IMR-90 (cell line): ENCODE data around the gene FBXW7. TPM values are rescaled to one million over a fixed set of nuclear protein-coding genes. Genes with fewer than 3 reads are reported as not detected.

Source experiments
- ATAC-seq: fragments of 200-7000 bp; cut with Tn5 transposase; 2 replicates; pipeline ENCODE4 v1.9.1; 2020; ENCODE audit warnings: low read depth, mild to moderate bottlenecking, moderate library complexity
- BruUV-seq: library from RNA; stranded (reverse); fragments of 400-500 nt; replicated peaks from 2 replicates; lab custom pipeline; 2021; lab: Mats Ljungman, UMichigan
- CTCF ChIA-PET: fragments of 300-600 bp; formaldehyde crosslinking; extraction: SDS; loops from one replicate; lab custom pipeline; 2021; ENCODE audit warnings: antibody characterized with exemption; lab: Yijun Ruan, JAX
- POLR2A ChIA-PET: fragments of 300-600 bp; sonication (Branson Sonifier 250); formaldehyde crosslinking; loops from one replicate; lab custom pipeline; 2022; ENCODE audit warnings: antibody characterized with exemption; ENCODE audit not compliant: unreplicated experiment; lab: Charles Lee
- DNase-seq: peaks from one replicate; pipeline ENCODE4 v3.0.0; 2013
- H2AFZ ChIP-seq: replicated peaks from 2 replicates; pipeline ENCODE3; 2013; ENCODE audit warnings: low read length, mild to moderate bottlenecking; ENCODE audit not compliant: poor library complexity
- H2AK5ac ChIP-seq: 2 replicates; pipeline ENCODE4 v1.6.1; 2013; ENCODE audit warnings: low read depth, low read length, inconsistent platforms
- H2AK9ac ChIP-seq: replicated peaks from 2 replicates; pipeline ENCODE3; 2013; ENCODE audit warnings: mild to moderate bottlenecking, low read depth, low read length, moderate library complexity; ENCODE audit not compliant: poor library complexity
- H2BK120ac ChIP-seq: 2 replicates; pipeline ENCODE4 v1.6.1; 2013; ENCODE audit warnings: low read depth, low read length, inconsistent platforms
- H2BK15ac ChIP-seq: 3 replicates; pipeline ENCODE4 v1.6.1; 2013; ENCODE audit warnings: low read depth, low read length, inconsistent platforms
- H2BK20ac ChIP-seq: 2 replicates; pipeline ENCODE4 v1.6.1; 2013; ENCODE audit warnings: low read depth, mild to moderate bottlenecking, inconsistent platforms, low read length, moderate library complexity
- H2BK5ac ChIP-seq: 2 replicates; pipeline ENCODE4 v1.6.1; 2013; ENCODE audit warnings: mild to moderate bottlenecking, low read depth, low read length, inconsistent platforms; ENCODE audit not compliant: poor library complexity, severe bottlenecking
- H3K14ac ChIP-seq: replicated peaks from 2 replicates; pipeline ENCODE4 v1.6.1; 2013; ENCODE audit warnings: low read depth, low read length, inconsistent platforms
- H3K18ac ChIP-seq: 2 replicates; pipeline ENCODE4 v1.6.1; 2013; ENCODE audit warnings: low read depth, low read length, control low read depth
- H3K23ac ChIP-seq: 2 replicates; pipeline ENCODE4 v1.6.1; 2013; ENCODE audit warnings: low read depth, low read length, inconsistent platforms
- H3K27ac ChIP-seq: 2 replicates; pipeline ENCODE4 v1.5.1; 2013; ENCODE audit warnings: mild to moderate bottlenecking, control low read depth, low read length; ENCODE audit not compliant: insufficient read depth
- H3K27me3 ChIP-seq: 2 replicates; pipeline ENCODE4 v1.6.1; 2013; ENCODE audit warnings: low read length; ENCODE audit not compliant: control insufficient read depth, insufficient read depth
- H3K36me3 ChIP-seq: 2 replicates; pipeline ENCODE4 v1.6.1; 2013; ENCODE audit warnings: low read length, mixed read lengths; ENCODE audit not compliant: control insufficient read depth, insufficient read depth
- H3K4ac ChIP-seq: 2 replicates; pipeline ENCODE4 v1.6.1; 2013; ENCODE audit warnings: low read depth, low read length, inconsistent platforms
- H3K4me1 ChIP-seq: 2 replicates; pipeline ENCODE4 v1.6.1; 2013; ENCODE audit warnings: low read length, mixed read lengths; ENCODE audit not compliant: control insufficient read depth, insufficient read depth
- H3K4me2 ChIP-seq: 2 replicates; pipeline ENCODE4 v1.6.1; 2013; ENCODE audit warnings: low read depth, mild to moderate bottlenecking, control low read depth, low read length, moderate library complexity
- H3K4me3 ChIP-seq: 2 replicates; pipeline ENCODE4 v1.5.1; 2013; ENCODE audit warnings: low read depth, mild to moderate bottlenecking, control low read depth, low read length, moderate library complexity; ENCODE audit not compliant: insufficient read depth
- H3K56ac ChIP-seq: 2 replicates; pipeline ENCODE4 v1.6.1; 2013; ENCODE audit warnings: low read length, inconsistent platforms; ENCODE audit not compliant: insufficient read depth; ENCODE audit errors: extremely low read depth
- H3K79me1 ChIP-seq, 2 experiments: 2 replicates each; pipeline ENCODE4 v1.6.1; 2013; ENCODE audit warnings: low read length in 2 of 2, inconsistent platforms in 1 of 2, low read depth in 1 of 2
- H3K9ac ChIP-seq: 2 replicates; pipeline ENCODE4 v1.6.1; 2013; ENCODE audit warnings: low read depth, low read length, control low read depth
- H3K9me1 ChIP-seq: 2 replicates; pipeline ENCODE4 v1.6.1; 2013; ENCODE audit warnings: low read length, inconsistent platforms; ENCODE audit not compliant: insufficient read depth
- H3K9me3 ChIP-seq: 2 replicates; pipeline ENCODE4 v1.6.1; 2013; ENCODE audit warnings: low read length; ENCODE audit not compliant: control insufficient read depth, insufficient read depth
- H4K20me1 ChIP-seq: 2 replicates; pipeline ENCODE4 v1.6.1; 2013; ENCODE audit warnings: low read length, inconsistent platforms; ENCODE audit not compliant: insufficient read depth
- H4K5ac ChIP-seq: 2 replicates; pipeline ENCODE4 v1.6.1; 2013; ENCODE audit warnings: mild to moderate bottlenecking, low read depth, low read length, control low read depth
- H4K8ac ChIP-seq, 2 experiments: 2 replicates each; pipeline ENCODE4 v1.6.1; 2013; ENCODE audit warnings: low read depth in 2 of 2, low read length in 2 of 2, control low read depth in 1 of 2, inconsistent platforms in 1 of 2
- H4K91ac ChIP-seq: 2 replicates; pipeline ENCODE4 v1.6.1; 2013; ENCODE audit warnings: low read depth, low read length, inconsistent platforms; ENCODE audit not compliant: insufficient read depth
- BHLHE40 ChIP-seq: fragments of 150-350 bp; IDR thresholded peaks from 2 replicates; pipeline ENCODE4 v1.6.1; 2016; ENCODE audit warnings: mild to moderate bottlenecking, low read depth, low read length
- CHD1 ChIP-seq: IDR thresholded peaks from 2 replicates; pipeline ENCODE4 v1.6.1; 2012; ENCODE audit warnings: low read depth, low read length, improper control_type of control experiment
- FOS ChIP-seq: fragments of 150-350 bp; IDR thresholded peaks from 2 replicates; pipeline ENCODE4 v1.6.1; 2016; ENCODE audit warnings: low read depth, low read length
- MAFK ChIP-seq: IDR thresholded peaks from 2 replicates; pipeline ENCODE4 v1.6.1; 2012; ENCODE audit warnings: low read depth, low read length, improper control_type of control experiment
- MXI1 ChIP-seq: IDR thresholded peaks from 2 replicates; pipeline ENCODE4 v1.6.1; 2012; ENCODE audit warnings: low read depth, mild to moderate bottlenecking, low read length, moderate library complexity, borderline replicate concordance
- NFE2L2 ChIP-seq: fragments of 150-350 bp; IDR thresholded peaks from 2 replicates; pipeline ENCODE4 v1.6.1; 2016; ENCODE audit warnings: low read depth, mild to moderate bottlenecking, low read length
- POLR2A ChIP-seq: IDR thresholded peaks from 2 replicates; pipeline ENCODE4 v1.6.1; 2012; ENCODE audit warnings: mild to moderate bottlenecking, low read depth, low read length
- RAD21 ChIP-seq: IDR thresholded peaks from 2 replicates; pipeline ENCODE4 v1.6.1; 2012; ENCODE audit warnings: low read length, improper control_type of control experiment
- RCOR1 ChIP-seq: IDR thresholded peaks from 2 replicates; pipeline ENCODE4 v1.6.1; 2012; ENCODE audit warnings: mild to moderate bottlenecking, low read length, improper control_type of control experiment; ENCODE audit not compliant: insufficient replicate concordance
- RFX5 ChIP-seq: IDR thresholded peaks from 2 replicates; pipeline ENCODE4 v1.8.0; 2012; ENCODE audit warnings: low read depth, mild to moderate bottlenecking, low read length, moderate library complexity
- SMC3 ChIP-seq: fragments of 150-350 bp; IDR thresholded peaks from 2 replicates; pipeline ENCODE4 v1.6.1; 2016; ENCODE audit warnings: low read depth, mild to moderate bottlenecking, antibody characterized with exemption, low read length, moderate library complexity
- WGBS, 2 experiments: methylation state at CpG; one replicate each; pipeline versions ENCODE4 v1.1.5 to v1.1.7; 2013; ENCODE audit warnings: missing lambda C conversion rate in 2 of 2; ENCODE audit not compliant: insufficient read length in 1 of 2; ENCODE audit errors: extremely low coverage in 2 of 2; 5-methylcytosine and 5-hydroxymethylcytosine counted together
- dilution Hi-C: fragments of 300-500 bp; cut with HindIII; formaldehyde crosslinking; loops from one replicate; pipeline ENCODE4 v1.14.3; 2018; ENCODE audit warnings: low sequenced_read_pairs; ENCODE audit not compliant: unreplicated experiment
- in situ Hi-C: fragments of 300-500 bp; cut with MboI; formaldehyde crosslinking; loops from 3 replicates; pipeline ENCODE4 v1.14.3; 2019; ENCODE audit warnings: low sequenced_read_pairs, inconsistent platforms, mixed read lengths
- intact Hi-C: fragments of 100-400 bp; cut with micrococcal nuclease; formaldehyde crosslinking; loops from 2 replicates; pipeline ENCODE4 v1.10.0; 2022
- polyA plus RNA-seq, 3 experiments: library from polyadenylated mRNA; depleted of rRNA; stranded (reverse); fragments of >200 nt; gene quantifications; 2 replicates each; pipeline ENCODE4 v1.2.3, GENCODE V29; 2012; ENCODE audit warnings: low replicate concordance in 1 of 3
- total RNA-seq: library from RNA; depleted of rRNA; stranded (reverse); fragments of >200 nt; gene quantifications from 2 replicates; pipeline ENCODE4 v1.2.3, GENCODE V29; 2012
- TF ChIP-seq, protein P1 (sequence below): conservative IDR thresholded peaks from 2 replicates; pipeline ENCODE4 v1.5.1; 2012; ENCODE audit warnings: mild to moderate bottlenecking, low read depth, low read length, improper control_type of control experiment
- TF ChIP-seq, protein P2 (sequence below): fragments of 150-350 bp; IDR thresholded peaks from 2 replicates; pipeline ENCODE4 v1.6.1; 2017; ENCODE audit warnings: mild to moderate bottlenecking, antibody characterized with exemption, low read length, low read depth

The FBXW7 gene
- total and polyA plus RNA-seq, 2 of the 4 experiments (the other 2 are of a cell fraction): 7.2 to 27.4 TPM

DNA sequence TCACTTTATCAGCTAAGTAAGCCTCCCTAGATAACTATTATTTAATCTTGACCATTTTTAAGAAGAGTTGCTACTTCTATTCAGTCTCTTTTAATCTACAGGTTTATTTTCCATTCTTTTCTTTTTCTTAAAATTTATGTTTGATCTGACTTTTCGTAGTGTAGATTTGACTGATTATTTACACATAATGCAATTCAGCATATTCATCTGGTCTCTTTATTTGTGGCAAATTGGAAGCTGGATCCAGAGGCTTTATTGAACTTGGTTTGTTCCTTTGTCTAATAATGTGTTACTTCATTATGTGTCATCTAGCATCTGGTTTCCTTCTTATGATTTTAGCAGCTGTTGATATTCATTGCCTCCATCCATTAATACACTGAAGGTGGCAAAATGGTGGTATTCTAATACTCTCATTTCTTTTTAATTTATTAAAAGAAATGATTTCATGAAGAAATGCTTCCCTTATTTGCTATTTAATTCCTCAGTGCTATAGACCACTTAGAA, 113.0 kb downstream of the FBXW7 start:
- H3K9me3 ChIP-seq: no peaks in the 10 kb centered on the region
- intact Hi-C loops: no loop called here
- H3K4me1 ChIP-seq: no peaks in the 10 kb centered on the region
- H2BK15ac ChIP-seq: no peak overlapping the region
- TF ChIP-seq, protein P1, sequence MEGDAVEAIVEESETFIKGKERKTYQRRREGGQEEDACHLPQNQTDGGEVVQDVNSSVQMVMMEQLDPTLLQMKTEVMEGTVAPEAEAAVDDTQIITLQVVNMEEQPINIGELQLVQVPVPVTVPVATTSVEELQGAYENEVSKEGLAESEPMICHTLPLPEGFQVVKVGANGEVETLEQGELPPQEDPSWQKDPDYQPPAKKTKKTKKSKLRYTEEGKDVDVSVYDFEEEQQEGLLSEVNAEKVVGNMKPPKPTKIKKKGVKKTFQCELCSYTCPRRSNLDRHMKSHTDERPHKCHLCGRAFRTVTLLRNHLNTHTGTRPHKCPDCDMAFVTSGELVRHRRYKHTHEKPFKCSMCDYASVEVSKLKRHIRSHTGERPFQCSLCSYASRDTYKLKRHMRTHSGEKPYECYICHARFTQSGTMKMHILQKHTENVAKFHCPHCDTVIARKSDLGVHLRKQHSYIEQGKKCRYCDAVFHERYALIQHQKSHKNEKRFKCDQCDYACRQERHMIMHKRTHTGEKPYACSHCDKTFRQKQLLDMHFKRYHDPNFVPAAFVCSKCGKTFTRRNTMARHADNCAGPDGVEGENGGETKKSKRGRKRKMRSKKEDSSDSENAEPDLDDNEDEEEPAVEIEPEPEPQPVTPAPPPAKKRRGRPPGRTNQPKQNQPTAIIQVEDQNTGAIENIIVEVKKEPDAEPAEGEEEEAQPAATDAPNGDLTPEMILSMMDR: no peak
- TF ChIP-seq, protein P2, sequence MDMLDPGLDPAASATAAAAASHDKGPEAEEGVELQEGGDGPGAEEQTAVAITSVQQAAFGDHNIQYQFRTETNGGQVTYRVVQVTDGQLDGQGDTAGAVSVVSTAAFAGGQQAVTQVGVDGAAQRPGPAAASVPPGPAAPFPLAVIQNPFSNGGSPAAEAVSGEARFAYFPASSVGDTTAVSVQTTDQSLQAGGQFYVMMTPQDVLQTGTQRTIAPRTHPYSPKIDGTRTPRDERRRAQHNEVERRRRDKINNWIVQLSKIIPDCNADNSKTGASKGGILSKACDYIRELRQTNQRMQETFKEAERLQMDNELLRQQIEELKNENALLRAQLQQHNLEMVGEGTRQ: no peak
- TF ChIP-seq MAFK: no peak
- TF ChIP-seq SMC3: no peak
- TF ChIP-seq POLR2A: no peak
- no peak for TF ChIP-seq BHLHE40
- no peak for TF ChIP-seq CHD1
- no peak for TF ChIP-seq NFE2L2
- TF ChIP-seq RCOR1: no peak
- TF ChIP-seq RAD21: no peak
- no peak for TF ChIP-seq MXI1
- no peak for TF ChIP-seq FOS
- TF ChIP-seq RFX5: no peak
- H3K79me1 ChIP-seq: peaks cover 13 to 30% of the 10 kb centered on the region in 2 experiments
- no peak overlapping the region for H4K5ac ChIP-seq
- dilution Hi-C loops: no loop called here
- no peak overlapping the region for H3K18ac ChIP-seq
- no peak for ATAC-seq
- H4K20me1 ChIP-seq: 0 out of 2 replicates have a peak, but pooled peaks cover 3% of the 10 kb centered on the region
- H2AFZ ChIP-seq: no peak overlapping the region
- H3K56ac ChIP-seq: no peak overlapping the region
- no peak overlapping the region for H2AK9ac ChIP-seq
- H3K36me3 ChIP-seq: no peaks in the 10 kb centered on the region
- no peak overlapping the region for H3K4ac ChIP-seq
- no peak overlapping the region for H3K14ac ChIP-seq
- no peak overlapping the region for H3K9ac ChIP-seq
- WGBS, 2 experiments: no CpG with 5 or more reads among the region's 1 CpG
- no peak overlapping the region for H3K4me2 ChIP-seq
- no peak overlapping the region for H4K8ac ChIP-seq
- no peak overlapping the region for H2BK5ac ChIP-seq
- H2BK120ac ChIP-seq: no peak overlapping the region
- DNase-seq: no peak
- H3K27me3 ChIP-seq: no peaks in the 10 kb centered on the region
- no peak overlapping the region for H2BK20ac ChIP-seq
- no peak overlapping the region for H3K4me3 ChIP-seq
- POLR2A ChIA-PET: no interaction called here
- no TSS peak for BruUV-seq
- H3K23ac ChIP-seq: no peak overlapping the region
- H3K9me1 ChIP-seq: no peaks in the 10 kb centered on the region; the same call in 1 of the 2 replicates
- H4K91ac ChIP-seq: no peak overlapping the region
- no peak overlapping the region for H2AK5ac ChIP-seq
- H3K27ac ChIP-seq: no peak overlapping the region
- in situ Hi-C loops: no loop called here
- CTCF ChIA-PET: no interaction called here
